Lung (tissue), 12 donors: Measurements from ENCODE around the gene BCR. TPM values are rescaled to one million over a fixed set of nuclear protein-coding genes. Genes with fewer than 3 reads are reported as not detected.

Experiments used
- ATAC-seq: fragments of 200-7000 bp; cut with Tn5 transposase; one replicate; pipeline ENCODE4 v1.9.1; 2020; ENCODE audit warnings: moderate number of reproducible peaks; ENCODE audit not compliant: insufficient read depth, low FRiP score
- DNase-seq, 3 donors: peaks; one replicate each; pipeline ENCODE4 v3.0.0-alpha.2; 2013 to 2017
- H3K27ac ChIP-seq, 2 donors: one replicate each; pipeline ENCODE4 v1.5.1; 2013; ENCODE audit warnings: mild to moderate bottlenecking in 2 of 2, moderate library complexity in 2 of 2, control low read depth in 1 of 2, inconsistent platforms in 1 of 2, low read depth in 1 of 2, low read length in 1 of 2
- H3K27me3 ChIP-seq, 3 donors: one replicate each; pipeline ENCODE4 v1.5.1; 2013; ENCODE audit warnings: low read length in 2 of 3; ENCODE audit not compliant: control insufficient read depth in 3 of 3, insufficient read depth in 3 of 3
- H3K36me3 ChIP-seq, 4 donors: one replicate each; pipeline ENCODE4 v1.5.1; 2013; ENCODE audit warnings: low read length in 4 of 4, mild to moderate bottlenecking in 1 of 4, moderate library complexity in 1 of 4; ENCODE audit not compliant: control insufficient read depth in 4 of 4, insufficient read depth in 4 of 4
- H3K4me1 ChIP-seq, 5 donors: one replicate each; pipeline ENCODE4 v1.5.1; 2013; ENCODE audit warnings: low read length in 5 of 5, mild to moderate bottlenecking in 2 of 5, moderate library complexity in 1 of 5; ENCODE audit not compliant: control insufficient read depth in 5 of 5, insufficient read depth in 5 of 5
- H3K4me3 ChIP-seq: one replicate; pipeline ENCODE4 v1.5.1; 2013; ENCODE audit warnings: mild to moderate bottlenecking, control low read depth, moderate library complexity
- H3K9ac ChIP-seq, 2 donors: one replicate each; pipeline ENCODE4 v1.5.1; 2013; ENCODE audit warnings: low read length in 2 of 2, control low read depth in 1 of 2; ENCODE audit not compliant: insufficient read depth in 1 of 2
- H3K9me3 ChIP-seq, 4 donors: one replicate each; pipeline ENCODE4 v1.5.1; 2013; ENCODE audit warnings: low read length in 3 of 4, mild to moderate bottlenecking in 1 of 4, moderate library complexity in 1 of 4; ENCODE audit not compliant: control insufficient read depth in 4 of 4, insufficient read depth in 3 of 4
- WGBS, 2 donors: extraction: QIAGEN DNeasy Blood & Tissue Kit; methylation state at CpG; one replicate each; pipeline ENCODE4 v1.1.7; 2013; 5-methylcytosine and 5-hydroxymethylcytosine counted together
- polyA plus RNA-seq, 2 donors: library from polyadenylated mRNA; stranded (reverse); fragments of 200-250 nt; gene quantifications; one replicate each; pipeline ENCODE4 v1.2.1, GENCODE V29; 2013
- total RNA-seq, 2 donors: library from RNA; depleted of rRNA in 1 of 2; stranded (reverse); fragments of >200 nt in 1 of 2; gene quantifications; one replicate each; pipeline ENCODE4 v1.2.1, GENCODE V29; 2014 to 2021
- TF ChIP-seq, protein P1 (sequence below): IDR thresholded peaks from 2 replicates; pipeline ENCODE4 v1.5.1; 2012; ENCODE audit warnings: mild to moderate bottlenecking; ENCODE audit errors: control extremely low read depth, extremely low read depth
- donor health status: control.
- donor health status: control.
- donor health status: Bipolar disorder and iron deficiency.
- donor health status: healthy.
- donor health status: DM: yes; HTN: yes; CAD: no.

The BCR gene
- total and polyA plus RNA-seq, 4 donors, result 21.8 to 67.3 (median 31.8) TPM

DNA sequence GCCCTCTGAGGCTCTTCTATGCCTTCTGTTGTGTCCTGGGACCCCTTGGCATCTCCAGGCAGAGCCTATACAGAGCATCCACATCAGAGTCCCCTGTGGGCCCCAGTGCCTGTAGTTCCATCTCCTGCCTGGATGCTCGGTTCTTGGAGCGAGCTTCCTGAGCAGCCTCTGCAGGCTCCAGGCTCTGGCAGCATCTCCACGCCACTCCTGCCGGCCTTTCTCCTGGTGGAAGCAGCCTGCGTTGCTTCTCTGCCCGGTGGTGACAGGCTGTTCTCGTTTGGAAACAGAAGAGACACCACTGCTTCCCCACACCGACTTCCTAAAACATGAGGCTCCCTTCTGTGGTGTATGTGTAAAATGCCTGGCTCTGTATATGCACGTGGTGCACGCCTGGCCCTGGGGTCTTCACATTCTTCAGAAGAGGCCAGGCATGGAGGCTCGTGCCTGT lies 52.8 kb downstream of the BCR start:
- ATAC-seq, result no peak
- WGBS, 2 donors, result 32 to 60% methylated on average over 11 of the region's 11 CpGs
- TF ChIP-seq, protein P1, sequence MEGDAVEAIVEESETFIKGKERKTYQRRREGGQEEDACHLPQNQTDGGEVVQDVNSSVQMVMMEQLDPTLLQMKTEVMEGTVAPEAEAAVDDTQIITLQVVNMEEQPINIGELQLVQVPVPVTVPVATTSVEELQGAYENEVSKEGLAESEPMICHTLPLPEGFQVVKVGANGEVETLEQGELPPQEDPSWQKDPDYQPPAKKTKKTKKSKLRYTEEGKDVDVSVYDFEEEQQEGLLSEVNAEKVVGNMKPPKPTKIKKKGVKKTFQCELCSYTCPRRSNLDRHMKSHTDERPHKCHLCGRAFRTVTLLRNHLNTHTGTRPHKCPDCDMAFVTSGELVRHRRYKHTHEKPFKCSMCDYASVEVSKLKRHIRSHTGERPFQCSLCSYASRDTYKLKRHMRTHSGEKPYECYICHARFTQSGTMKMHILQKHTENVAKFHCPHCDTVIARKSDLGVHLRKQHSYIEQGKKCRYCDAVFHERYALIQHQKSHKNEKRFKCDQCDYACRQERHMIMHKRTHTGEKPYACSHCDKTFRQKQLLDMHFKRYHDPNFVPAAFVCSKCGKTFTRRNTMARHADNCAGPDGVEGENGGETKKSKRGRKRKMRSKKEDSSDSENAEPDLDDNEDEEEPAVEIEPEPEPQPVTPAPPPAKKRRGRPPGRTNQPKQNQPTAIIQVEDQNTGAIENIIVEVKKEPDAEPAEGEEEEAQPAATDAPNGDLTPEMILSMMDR, result no peak
- no peak overlapping the region for H3K4me3 ChIP-seq
- peak; percentile 54 to 61 (median 55) for DNase-seq
- H3K4me1 ChIP-seq, result peaks cover 5 to 26% (median 12%) of the 10 kb centered on the region in 5 donors
- H3K36me3 ChIP-seq, result no peaks in the 10 kb centered on the region
- no peak overlapping the region for H3K9ac ChIP-seq
- peaks cover 0 to 6% (median 0%) of the 10 kb centered on the region in 4 donors for H3K9me3 ChIP-seq
- no peak overlapping the region for H3K27ac ChIP-seq
- H3K27me3 ChIP-seq, result no peaks in the 10 kb centered on the region

DNA sequence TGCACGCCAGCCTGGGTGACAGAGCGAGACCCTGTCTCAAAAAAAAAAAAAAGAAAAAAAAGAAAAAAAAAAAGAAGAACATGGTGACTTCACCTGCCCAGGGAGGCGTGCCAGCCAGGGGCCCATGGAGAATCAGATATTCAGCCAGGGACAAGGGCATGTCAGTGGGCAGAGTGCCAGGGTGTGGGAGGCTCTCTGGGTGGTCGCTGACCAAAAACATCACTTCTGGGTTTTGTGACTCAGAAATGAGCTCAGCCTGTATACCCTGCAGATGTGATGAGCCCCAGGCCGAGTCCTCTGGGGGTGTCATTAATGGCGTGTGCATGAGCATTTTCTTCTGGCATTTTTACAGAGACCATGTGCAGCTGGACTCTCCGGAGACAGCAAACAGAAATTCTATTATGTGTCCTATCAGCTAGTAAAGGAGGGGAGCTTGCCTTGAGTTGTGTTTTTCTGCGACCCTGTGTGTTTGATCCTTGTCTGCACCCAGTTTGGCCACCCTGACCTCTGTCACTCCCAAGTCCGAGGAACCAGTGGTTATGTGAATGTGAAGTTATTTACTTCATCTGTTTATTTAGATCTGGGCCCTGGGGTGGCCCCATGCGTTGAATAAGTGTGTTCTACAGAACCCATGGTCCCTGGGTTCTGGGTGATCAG lies 53.6 kb downstream of the BCR start:
- Histone ChIP-seq H3K4me3 (no peak overlapping the region), H3K4me1 (peaks cover 5 to 26% (median 12%) of the 10 kb centered on the region in 5 donors), H3K27me3 (no peaks in the 10 kb centered on the region), H3K36me3 (no peaks in the 10 kb centered on the region), H3K9ac (no peak overlapping the region), H3K27ac (no peak overlapping the region), H3K9me3 (peaks cover 0 to under 1% (median 0%) of the 10 kb centered on the region in 4 donors)
- 75 to 83% methylated on average over 10 of the region's 10 CpGs for WGBS, 2 donors
- DNase-seq, result peak; percentile 95 to 98 (median 98)
- TF ChIP-seq, protein P1, result no peak
- no peak for ATAC-seq

GRCh38 chr22:23234409-23235161 lies 54.3 kb downstream of the BCR start:
- Histone ChIP-seq H3K4me3 (no peak overlapping the region), H3K4me1 (peaks cover 5 to 26% (median 12%) of the 10 kb centered on the region in 5 donors), H3K27me3 (no peaks in the 10 kb centered on the region), H3K9me3 (no peaks in the 10 kb centered on the region), H3K9ac (no peak overlapping the region), H3K36me3 (no peaks in the 10 kb centered on the region), H3K27ac (no peak overlapping the region)
- TF ChIP-seq, protein P1, result no peak
- no peak for DNase-seq
- no peak for ATAC-seq
- WGBS, 2 donors, result 94 to 96% methylated on average over 16 to 19 of the region's 19 CpGs
